GM12874 (cell line): ENCODE results near the gene NECAB3.

Experiments
- CTCF ChIP-seq: IDR thresholded peaks from 2 replicates; pipeline ENCODE4 v1.5.1; 2011; ENCODE audit warnings: low read depth, mild to moderate bottlenecking, control low read depth, low read length, moderate library complexity; ENCODE audit not compliant: insufficient read depth

The NECAB3 gene

GRCh38 chr20:33674294-33675135 lies at the start of gene NECAB3:
TSS of gene NECAB3 (minus strand) at chr20:33674428. CDS start at chr20:33674352, 76 bp downstream.
- TF ChIP-seq CTCF, result no peak

- no peak for TF ChIP-seq CTCF
Observed at GRCh38 chr20:33721391-33722140, 47.3 kb upstream of the NECAB3 start.

- TF ChIP-seq CTCF, result no peak
Observed at GRCh38 chr20:33719989-33720709, 45.9 kb upstream of the NECAB3 start, which contains the start of gene PXMP4. TSS of gene PXMP4 (minus strand) at chr20:33720310. CDS start at chr20:33720207, 103 bp downstream.

- TF ChIP-seq CTCF, result no peak
Observed at GRCh38 chr20:33719277-33719988, 45.2 kb upstream of the NECAB3 start.

- no peak for TF ChIP-seq CTCF
Observed at GRCh38 chr20:33716498-33716897, 42.3 kb upstream of the NECAB3 start.

GRCh38 chr20:33713865-33714367 lies 39.7 kb upstream of the NECAB3 start:
- no peak for TF ChIP-seq CTCF
